GM12874 (cell line): ENCODE data around the gene CHM.

Source experiments
- CTCF ChIP-seq: IDR thresholded peaks from 2 replicates; pipeline ENCODE4 v1.5.1; 2011; ENCODE audit warnings: low read depth, mild to moderate bottlenecking, control low read depth, low read length, moderate library complexity; ENCODE audit not compliant: insufficient read depth

The CHM gene

GRCh38 chrX:86039625-86040568, 7.5 kb downstream of the CHM start:
- no peak for TF ChIP-seq CTCF

- TF ChIP-seq CTCF, result no peak
These were observed 14.0 kb downstream of the CHM start for GRCh38 chrX:86033385-86033784.

- TF ChIP-seq CTCF, result no peak
These were observed 18.7 kb downstream of the CHM start for GRCh38 chrX:86028681-86029080.

GRCh38 chrX:86023811-86024210, 23.5 kb downstream of the CHM start:
- TF ChIP-seq CTCF, result no peak

GRCh38 chrX:86021652-86022289, 25.6 kb downstream of the CHM start:
- TF ChIP-seq CTCF, result no peak

- no peak for TF ChIP-seq CTCF
These were observed 31.2 kb downstream of the CHM start for GRCh38 chrX:86016139-86016538.

- no peak for TF ChIP-seq CTCF
These were observed 32.9 kb downstream of the CHM start for GRCh38 chrX:86014421-86014820.
